HG03064 (cell line): ENCODE data around the gene PTPRN2.
"Not testable (repeated sequence)": the region's sequence is repeated elsewhere in the genome, so short reads cannot be mapped to it uniquely, and the experiment has no call there.

Experiments
- ATAC-seq: cut with Tn5 transposase; IDR thresholded peaks from one replicate; pipeline ENCODE4 v1.9.1; 2021; ENCODE audit warnings: low read depth; ENCODE audit not compliant: unreplicated experiment

Gene PTPRN2

DNA sequence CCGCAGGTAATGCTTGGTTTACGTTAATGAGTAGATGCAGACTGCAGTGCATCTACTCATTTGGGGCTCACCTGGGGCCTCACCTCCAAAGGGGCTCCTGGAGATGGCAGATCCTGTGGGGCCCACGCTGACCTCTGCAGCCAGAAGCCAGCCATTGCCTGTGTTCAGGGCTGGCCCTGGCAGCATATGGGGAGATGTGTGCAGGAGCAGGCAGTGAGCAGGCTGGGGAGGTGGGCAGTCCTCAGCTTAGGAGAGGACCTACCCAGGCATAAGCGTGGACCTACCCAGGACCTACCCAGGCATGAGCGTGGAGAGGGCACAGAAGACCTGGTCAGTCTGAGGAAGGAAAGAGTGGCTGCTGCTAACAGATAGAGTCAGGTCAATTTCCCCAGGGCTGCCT is 178.5 kb downstream of the PTPRN2 start:
- ATAC-seq = no peak

GRCh38 chr7:158408318-158408920 is 179.2 kb downstream of the PTPRN2 start:
- no peak for ATAC-seq

GRCh38 chr7:158407581-158408317 is 179.9 kb downstream of the PTPRN2 start:
- ATAC-seq = no peak

- ATAC-seq = no peak
These were observed 180.8 kb downstream of the PTPRN2 start for GRCh38 chr7:158406801-158407200.

DNA sequence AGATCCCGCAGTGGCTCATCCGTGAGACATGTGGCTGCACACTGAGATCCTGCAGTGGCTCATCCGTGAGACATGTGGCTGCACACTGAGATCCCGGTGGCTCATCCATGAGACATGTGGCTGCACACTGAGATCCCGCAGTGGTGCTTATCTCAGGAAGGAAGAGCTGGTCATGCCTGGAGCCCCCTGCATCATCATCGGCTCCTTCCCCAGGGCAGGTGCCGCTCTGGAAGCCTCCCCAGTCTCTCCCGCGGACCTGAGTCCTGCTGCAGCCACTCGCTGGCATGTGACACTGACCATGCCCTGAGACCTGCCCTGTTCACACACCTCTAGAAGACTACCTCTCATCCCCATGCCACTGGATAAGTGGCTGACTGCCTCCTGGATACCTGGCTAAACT is 181.3 kb downstream of the PTPRN2 start:
- no peak for ATAC-seq

DNA sequence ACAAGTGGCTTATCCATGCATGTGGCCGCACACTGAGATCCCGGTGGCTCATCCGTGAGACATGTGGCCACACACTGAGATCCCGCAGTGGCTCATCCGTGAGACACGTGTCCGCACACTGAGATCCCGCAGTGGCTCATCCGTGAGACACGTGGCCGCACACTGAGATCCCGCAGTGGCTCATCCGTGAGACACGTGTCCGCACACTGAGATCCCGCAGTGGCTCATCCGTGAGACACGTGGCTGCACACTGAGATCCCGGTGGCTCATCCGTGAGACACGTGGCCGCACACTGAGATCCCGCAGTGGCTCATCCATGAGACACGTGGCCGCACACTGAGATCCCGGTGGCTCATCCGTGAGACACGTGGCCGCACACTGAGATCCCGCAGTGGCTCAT is 181.9 kb downstream of the PTPRN2 start:
- not testable (repeated sequence) for ATAC-seq

- no peak for ATAC-seq
These were observed 182.3 kb downstream of the PTPRN2 start for GRCh38 chr7:158405324-158405723.

DNA sequence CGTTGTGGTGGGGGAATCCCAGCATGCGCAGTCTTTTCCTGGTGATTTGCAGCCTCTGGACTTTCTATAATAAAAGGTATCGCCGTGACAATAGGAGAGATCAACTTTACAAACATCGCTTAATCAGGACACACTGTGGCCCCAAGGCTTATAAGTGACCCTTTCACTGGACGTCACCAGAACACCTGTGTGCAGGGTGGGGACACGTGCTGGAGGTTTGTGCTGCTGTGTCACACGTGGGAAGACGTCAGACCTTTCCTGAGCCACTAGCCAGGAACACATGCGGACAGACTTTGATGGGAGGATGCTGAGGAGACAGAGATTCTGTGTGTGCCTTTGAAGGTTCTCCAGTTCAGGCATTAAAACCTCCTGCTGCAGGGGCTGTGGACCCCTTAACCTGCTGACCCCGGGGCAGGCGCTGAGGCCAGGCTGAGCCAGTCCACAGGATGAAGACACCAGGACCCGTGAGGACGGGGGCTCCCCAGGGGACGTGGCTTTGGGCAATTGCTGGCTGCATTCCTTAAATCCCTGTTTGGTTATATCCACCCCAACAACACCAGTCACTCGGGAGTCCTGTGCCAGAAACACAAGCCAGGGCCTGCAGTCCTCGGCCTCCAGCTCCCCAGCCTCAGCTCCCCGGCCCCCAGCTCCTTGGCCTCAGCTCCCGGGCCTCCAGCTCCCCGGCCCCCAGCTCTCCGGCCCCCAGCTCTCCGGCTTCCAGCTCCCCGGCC is 183.4 kb downstream of the PTPRN2 start:
- ATAC-seq = no peak

DNA sequence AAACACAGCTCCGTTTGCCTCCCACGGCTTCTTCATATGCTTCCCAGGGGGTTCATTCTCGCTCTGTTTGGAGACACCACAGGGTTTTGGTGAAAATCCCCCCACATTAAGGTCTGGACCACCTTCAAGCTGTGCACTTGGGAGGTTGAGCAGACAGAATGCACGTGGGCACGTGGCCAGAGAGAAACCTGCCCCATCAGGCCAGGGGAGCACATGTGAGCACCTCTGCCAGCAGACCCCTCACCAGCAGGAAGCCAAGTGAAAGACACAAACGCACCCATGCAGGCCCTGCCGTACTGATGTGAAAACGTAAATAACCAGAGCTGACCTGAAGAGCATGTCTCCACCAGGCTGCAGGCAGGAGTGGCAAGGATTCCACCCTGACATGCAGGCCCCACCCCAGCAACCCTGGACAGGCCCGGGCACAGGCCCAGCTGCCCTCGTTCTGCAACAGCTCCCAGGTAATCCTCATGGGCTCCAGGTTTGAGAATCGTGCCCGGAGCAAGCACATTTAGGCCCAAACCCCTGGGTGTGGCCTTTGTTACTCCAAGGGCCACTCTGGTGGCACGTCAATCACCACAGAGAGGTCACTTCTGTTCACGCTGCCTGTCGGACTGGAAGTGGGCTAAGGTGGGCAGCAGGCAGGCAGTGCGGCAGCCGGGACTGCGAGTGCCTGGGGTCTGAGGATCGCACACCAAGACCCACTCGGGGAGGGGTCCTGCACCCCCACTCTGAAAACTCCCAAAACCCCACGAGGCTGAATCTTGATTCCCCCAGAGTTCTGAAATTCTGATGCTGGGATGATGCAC is 184.4 kb downstream of the PTPRN2 start:
- no peak for ATAC-seq

DNA sequence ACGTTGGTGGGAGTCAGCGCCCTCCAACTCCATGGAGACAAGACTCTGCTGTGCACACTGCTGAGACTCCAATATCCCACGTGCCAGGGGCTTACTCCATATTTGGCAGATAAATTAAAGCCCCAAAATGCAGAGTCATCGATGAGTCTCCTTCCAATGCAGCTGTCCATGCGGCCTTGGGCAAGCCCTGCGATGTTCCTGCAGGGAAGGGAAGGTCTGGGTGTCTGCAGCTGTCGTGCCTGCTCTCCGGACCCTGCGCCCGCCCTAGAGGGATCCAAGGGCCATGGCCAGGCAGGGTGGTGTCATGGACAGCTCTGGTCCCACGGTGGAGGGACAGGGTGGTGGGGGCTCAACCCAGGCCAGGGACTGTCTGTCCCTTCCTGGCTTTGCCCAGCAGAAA is 185.2 kb downstream of the PTPRN2 start:
- ATAC-seq = no peak

DNA sequence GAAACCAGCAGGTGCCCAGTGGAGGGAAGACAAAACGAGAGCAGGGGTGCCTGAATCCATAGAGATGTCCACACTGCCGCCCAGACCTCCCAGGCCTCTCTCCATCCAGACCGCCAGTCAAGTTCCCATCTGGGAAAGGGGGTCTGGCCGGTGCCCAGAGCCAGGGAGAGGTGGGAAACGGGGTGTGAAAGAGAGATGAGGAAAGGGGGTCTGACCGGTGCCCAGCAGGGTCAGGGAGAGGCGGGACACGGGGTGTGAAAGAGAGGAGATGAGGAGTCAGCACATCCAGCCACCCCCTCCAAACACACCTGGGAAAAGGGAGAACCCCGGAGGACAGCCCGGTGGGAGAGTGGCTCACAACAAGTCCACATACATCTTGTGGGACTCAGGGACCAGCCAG is 185.8 kb downstream of the PTPRN2 start:
- no peak for ATAC-seq

GRCh38 chr7:158401295-158401694 is 186.3 kb downstream of the PTPRN2 start:
- no peak for ATAC-seq

DNA sequence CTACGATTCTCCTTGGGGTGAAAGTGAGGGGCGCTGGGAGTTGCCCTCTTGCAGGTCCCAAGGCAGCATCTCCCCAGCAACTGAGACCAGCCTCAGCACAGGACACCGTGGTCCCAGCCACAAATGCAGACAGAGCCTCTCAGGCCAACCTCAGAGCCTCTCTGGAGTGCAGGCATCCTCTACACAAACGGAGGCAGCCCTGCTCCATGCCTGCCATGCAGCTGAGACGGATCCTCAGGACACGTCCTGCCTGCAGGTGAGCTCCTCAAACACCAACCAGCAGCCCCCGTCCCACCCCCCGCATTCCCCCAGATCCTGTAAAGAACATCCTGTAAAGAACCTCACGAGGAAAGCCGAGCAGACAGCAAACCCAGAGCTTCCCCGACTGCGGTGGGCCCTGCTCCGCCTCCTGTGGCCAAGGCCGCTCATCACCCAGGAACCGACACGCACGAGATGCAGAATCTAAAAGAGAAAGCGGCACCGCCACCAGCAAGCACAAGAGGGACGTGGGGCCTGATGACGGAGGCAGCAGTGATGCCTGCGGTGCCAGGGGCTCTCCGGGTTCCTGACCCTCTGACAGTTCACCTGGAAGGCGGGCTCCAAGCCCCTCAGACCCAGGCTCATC is 186.9 kb downstream of the PTPRN2 start:
- ATAC-seq = no peak

DNA sequence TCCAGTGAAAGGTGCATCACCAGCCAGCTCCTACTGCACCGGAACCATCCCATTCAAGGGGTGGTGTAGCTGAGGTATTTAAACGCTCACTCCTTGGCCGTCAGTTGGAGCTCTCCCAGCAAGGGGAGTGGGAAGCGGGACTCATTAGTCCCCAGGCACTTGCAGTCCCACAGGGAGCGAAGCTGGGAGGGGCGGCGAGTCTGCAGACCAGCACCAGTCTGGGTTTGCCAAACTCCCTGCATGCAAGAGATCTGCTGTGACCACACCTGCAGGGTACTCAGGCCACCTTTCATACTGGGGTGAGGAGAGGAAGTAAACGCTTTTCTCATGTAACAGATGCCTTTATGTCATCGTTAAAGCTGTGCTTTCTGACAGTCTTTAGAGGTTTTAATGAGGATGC is 187.9 kb downstream of the PTPRN2 start:
- no peak for ATAC-seq

DNA sequence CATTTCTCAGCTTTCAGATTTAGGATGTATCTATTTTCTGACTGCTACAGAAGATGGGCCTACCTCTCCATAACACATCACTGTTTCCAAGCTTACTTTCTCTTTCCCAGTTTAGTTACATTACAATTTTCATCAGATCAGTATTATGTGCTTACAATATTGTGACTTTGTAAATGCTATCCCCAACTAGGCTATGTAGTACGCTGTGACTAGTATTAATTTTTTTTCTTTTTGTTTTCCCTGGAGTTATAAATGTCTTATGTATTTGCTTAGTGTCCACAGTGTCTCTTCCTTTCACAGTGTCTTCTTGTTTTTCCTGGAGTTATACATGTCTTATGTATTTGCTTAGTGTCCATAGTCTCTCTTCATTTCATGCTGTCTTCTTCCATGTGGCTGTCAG is 188.9 kb downstream of the PTPRN2 start:
- no peak for ATAC-seq

DNA sequence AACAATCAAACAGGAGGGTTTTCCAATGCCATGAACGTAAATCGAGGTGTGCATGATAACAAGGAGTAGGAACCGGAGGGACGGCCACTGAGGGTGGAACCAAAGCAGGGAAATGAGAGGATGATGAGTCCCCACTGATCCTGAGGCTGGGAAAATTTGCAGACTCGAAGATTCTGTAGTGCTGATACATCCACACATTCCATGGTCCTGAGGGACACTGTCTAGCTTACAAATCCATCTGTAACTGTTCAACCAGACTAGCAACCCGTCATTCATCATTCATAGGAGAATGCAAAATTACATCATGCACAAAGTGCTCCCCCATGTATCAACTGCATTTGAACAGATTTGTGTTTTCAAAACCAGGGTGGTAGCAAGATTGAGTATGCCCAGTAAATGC is 189.7 kb downstream of the PTPRN2 start:
- ATAC-seq = no peak

DNA sequence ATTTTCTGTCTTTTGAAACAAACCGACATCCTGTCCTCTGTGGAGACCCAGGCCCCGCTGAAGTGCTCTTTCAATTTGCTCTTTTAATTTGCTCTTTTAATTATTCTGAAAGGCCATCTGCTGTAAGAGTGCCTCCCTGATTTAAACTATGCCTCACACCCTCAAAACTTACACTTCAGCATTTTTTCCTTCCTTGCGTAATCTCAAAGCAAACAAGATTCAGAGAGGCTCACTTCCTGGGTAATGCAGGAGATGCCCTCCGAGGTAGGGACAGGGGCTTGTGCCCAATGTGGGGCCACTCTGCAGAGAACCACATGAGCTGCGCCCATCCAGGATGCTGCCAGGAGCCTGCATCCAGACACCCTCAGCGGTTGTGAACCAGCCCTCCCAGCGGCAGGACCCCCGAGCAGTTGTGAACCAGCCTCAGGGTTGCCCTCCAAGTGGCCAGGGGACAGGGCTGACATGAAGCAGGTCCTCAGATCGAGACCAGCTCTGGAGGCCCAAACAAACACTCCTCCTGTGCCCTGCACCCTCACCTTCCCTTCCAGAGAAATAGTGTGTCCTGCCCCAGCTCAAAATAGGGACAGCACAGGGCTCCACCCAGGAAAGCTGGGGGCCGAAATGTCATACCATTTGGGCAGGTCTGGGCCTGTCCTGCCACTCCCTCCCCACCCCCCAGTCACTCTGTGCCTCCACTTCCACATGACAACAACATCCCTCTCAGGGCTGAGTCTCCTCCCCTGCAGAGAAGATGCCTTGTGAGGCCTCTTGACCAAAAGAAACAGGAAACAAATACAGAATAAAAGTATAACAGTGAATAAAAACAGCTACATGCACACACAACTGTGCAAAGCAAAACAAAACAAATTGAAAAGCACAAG is 190.4 kb downstream of the PTPRN2 start:
- ATAC-seq = no peak

GRCh38 chr7:158396301-158396905 is 191.2 kb downstream of the PTPRN2 start:
- ATAC-seq = no peak

DNA sequence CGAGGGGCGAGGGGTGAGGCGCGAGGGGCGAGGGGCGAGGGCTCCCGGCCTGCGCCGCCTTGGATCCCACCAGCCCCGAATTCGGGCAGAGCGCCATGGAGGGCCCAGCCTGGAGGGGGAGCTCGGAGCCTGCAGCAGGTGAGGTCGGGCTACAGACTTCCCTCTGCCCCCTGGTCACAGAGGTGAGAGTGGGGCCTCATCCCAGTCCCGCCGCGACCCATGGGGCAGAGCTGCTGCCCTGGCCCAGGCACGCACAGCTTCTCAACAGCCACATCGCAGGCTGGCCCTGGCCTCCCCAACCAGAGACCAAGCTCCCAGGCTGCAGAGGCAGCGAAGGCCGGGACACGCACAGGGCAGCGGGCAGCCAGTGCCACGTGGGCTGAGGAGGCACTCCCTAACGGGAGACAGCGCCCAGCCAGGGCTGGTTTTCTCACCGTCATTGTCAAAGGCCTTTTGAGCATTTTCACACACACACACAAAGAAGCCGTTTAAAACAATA is 191.8 kb downstream of the PTPRN2 start:
- no peak for ATAC-seq
